GM18861 (cell line): Measurements from ENCODE around the gene RFT1.

ENCODE experiments used
- ATAC-seq: cut with Tn5 transposase; IDR thresholded peaks from one replicate; pipeline ENCODE4 v1.9.1; 2021; ENCODE audit not compliant: unreplicated experiment

The RFT1 gene

DNA sequence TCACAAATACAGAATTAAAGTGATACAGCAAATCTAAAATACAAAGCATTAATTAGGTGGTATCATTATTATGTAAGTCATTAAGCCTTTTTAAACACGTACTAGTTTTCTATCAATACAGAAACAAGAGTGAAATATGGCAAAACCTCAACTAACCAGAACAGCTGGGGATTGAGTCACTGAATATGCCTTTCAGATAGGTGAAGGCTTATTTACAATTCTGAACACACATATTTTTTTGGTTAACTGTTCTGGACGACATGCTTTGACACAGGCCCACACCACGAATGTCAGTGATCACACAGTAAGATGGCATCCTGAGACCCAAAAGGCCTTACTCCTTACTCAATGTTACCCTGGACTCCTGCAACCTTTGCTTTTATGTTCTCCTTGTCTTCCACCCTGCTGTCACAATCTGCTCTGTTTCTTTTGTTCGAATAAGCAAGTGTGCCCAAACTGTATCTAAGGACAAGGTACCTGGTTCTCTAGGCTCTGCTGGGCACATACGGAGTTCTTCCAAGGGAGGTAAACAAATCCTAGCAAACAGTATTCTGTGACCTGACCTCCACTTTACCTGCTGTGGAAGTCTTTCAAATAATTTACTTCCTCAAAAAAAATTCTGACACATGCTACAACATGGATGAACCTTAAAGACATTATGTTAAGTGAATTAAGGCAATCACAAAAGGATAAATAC lies 91.4 kb downstream of the RFT1 start:
- no peak for ATAC-seq
